Thyroid gland (tissue), 4 donors: Measurements from ENCODE around the gene PTCSC3. TPM values are rescaled to one million over a fixed set of nuclear protein-coding genes. Genes with fewer than 3 reads are reported as not detected.

ENCODE experiments used
- DNase-seq, 2 donors: peaks; one replicate each; pipeline ENCODE4 v3.0.0-alpha.2; 2019
- H3K27ac ChIP-seq, 3 donors: fragments of 200-600 bp; sonication (generic); 1 replicate in 2 of 3; 2 replicates in 1 of 3; pipeline ENCODE4 v1.5.1; 2016 to 2019; ENCODE audit warnings: mild to moderate bottlenecking in 1 of 3, moderate library complexity in 1 of 3
- H3K27me3 ChIP-seq: fragments of 200-600 bp; sonication (generic); one replicate; pipeline ENCODE4 v1.5.1; 2019
- H3K36me3 ChIP-seq, 2 donors: fragments of 200-600 bp; sonication (generic); one replicate each; pipeline ENCODE4 v1.5.1; 2016 to 2019
- H3K4me1 ChIP-seq, 2 donors: fragments of 200-600 bp; sonication (generic); one replicate each; pipeline ENCODE4 v1.5.1; 2017 to 2019
- H3K4me3 ChIP-seq, 3 donors: fragments of 200-600 bp; sonication (generic); replicated peaks in 1 of 3; 1 replicate in 2 of 3; 2 replicates in 1 of 3; pipeline ENCODE4 v1.5.1; 2016; ENCODE audit warnings: mild to moderate bottlenecking in 1 of 3
- H3K9me3 ChIP-seq: fragments of 200-600 bp; sonication (generic); one replicate; pipeline ENCODE4 v1.5.1; 2017
- POLR2A ChIP-seq, 2 donors: fragments of 450-650 bp; IDR thresholded peaks; one replicate each; pipeline ENCODE4 v1.6.1; 2017; ENCODE audit warnings: antibody characterized with exemption in 2 of 2, mild to moderate bottlenecking in 2 of 2, moderate library complexity in 1 of 2
- WGBS, 2 donors: methylation state at CpG; one replicate each; pipeline ENCODE4 v1.1.5; 2017; 5-methylcytosine and 5-hydroxymethylcytosine counted together
- intact Hi-C: fragments of 100-400 bp; cut with DNase I; formaldehyde crosslinking; loops from one replicate; pipeline ENCODE4 v1.15.1; 2023
- total RNA-seq, 4 donors: library from RNA; depleted of rRNA; stranded (reverse); fragments of >200 nt; gene quantifications; one replicate each; pipeline ENCODE4 v1.2.3, GENCODE V29; 2016
- TF ChIP-seq, protein P1 (sequence below), 6 experiments: fragments of 200-600 bp in 3 of 6; fragments of 450-650 bp in 3 of 6; sonication (generic) in 3 of 6; IDR thresholded peaks; one replicate each; pipeline ENCODE4 v1.5.1; 2016 to 2019; ENCODE audit warnings: antibody characterized with exemption in 6 of 6, mild to moderate bottlenecking in 2 of 6, inconsistent platforms in 1 of 6, moderate library complexity in 1 of 6

Gene PTCSC3
- total RNA-seq, 4 donors from 2014 or later, result 20.6 to 42.0 (median 29.3) TPM

GRCh38 chr14:36132826-36133225, 43.7 kb downstream of the PTCSC3 start:
- no peak for DNase-seq
- Histone ChIP-seq H3K9me3 (no peaks in the 10 kb centered on the region), H3K36me3 (no peaks in the 10 kb centered on the region), H3K4me3 (no peak overlapping the region), H3K4me1 (no peaks in the 10 kb centered on the region), H3K27ac (no peak overlapping the region), H3K27me3 (no peaks in the 10 kb centered on the region)
- TF ChIP-seq, protein P1, sequence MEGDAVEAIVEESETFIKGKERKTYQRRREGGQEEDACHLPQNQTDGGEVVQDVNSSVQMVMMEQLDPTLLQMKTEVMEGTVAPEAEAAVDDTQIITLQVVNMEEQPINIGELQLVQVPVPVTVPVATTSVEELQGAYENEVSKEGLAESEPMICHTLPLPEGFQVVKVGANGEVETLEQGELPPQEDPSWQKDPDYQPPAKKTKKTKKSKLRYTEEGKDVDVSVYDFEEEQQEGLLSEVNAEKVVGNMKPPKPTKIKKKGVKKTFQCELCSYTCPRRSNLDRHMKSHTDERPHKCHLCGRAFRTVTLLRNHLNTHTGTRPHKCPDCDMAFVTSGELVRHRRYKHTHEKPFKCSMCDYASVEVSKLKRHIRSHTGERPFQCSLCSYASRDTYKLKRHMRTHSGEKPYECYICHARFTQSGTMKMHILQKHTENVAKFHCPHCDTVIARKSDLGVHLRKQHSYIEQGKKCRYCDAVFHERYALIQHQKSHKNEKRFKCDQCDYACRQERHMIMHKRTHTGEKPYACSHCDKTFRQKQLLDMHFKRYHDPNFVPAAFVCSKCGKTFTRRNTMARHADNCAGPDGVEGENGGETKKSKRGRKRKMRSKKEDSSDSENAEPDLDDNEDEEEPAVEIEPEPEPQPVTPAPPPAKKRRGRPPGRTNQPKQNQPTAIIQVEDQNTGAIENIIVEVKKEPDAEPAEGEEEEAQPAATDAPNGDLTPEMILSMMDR (IDR thresholded peaks at IDR 0.05), result no peak
- no peak for TF ChIP-seq POLR2A (IDR thresholded peaks at IDR 0.05)
- 3 to 46% methylated on average over 1 of the region's 1 CpG for WGBS, 2 donors
- intact Hi-C loops, result no loop called here

DNA sequence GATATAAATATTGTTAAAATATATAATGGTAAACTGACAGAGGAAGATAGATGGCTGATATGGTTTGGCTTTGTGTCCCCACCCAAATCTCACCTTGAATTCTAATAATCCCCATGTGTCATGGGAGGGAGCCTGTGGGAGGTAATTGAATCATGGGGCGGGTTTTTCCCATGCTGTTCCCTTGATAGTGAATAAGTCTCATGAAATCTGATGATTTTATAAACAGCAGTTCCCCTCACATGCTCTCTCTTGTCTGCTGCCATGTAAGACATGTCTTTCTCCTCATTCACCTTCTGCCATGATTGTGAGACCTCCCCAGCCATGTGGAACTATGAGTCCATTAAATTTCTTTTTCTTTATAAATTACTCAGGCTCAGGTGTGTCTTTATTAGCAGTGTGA, 46.3 kb downstream of the PTCSC3 start:
- H3K9me3 ChIP-seq, result no peaks in the 10 kb centered on the region
- TF ChIP-seq, protein P1 (IDR thresholded peaks at IDR 0.05), result no peak
- TF ChIP-seq POLR2A (IDR thresholded peaks at IDR 0.05), result no peak
- H3K36me3 ChIP-seq, result no peaks in the 10 kb centered on the region
- no peaks in the 10 kb centered on the region for H3K27me3 ChIP-seq
- no peak for DNase-seq
- WGBS, 2 donors, result 89 to 98% methylated on average over 1 of the region's 1 CpG
- no peak overlapping the region for H3K27ac ChIP-seq
- intact Hi-C loops, result no loop called here
- H3K4me3 ChIP-seq, result no peak overlapping the region
- no peaks in the 10 kb centered on the region for H3K4me1 ChIP-seq

DNA sequence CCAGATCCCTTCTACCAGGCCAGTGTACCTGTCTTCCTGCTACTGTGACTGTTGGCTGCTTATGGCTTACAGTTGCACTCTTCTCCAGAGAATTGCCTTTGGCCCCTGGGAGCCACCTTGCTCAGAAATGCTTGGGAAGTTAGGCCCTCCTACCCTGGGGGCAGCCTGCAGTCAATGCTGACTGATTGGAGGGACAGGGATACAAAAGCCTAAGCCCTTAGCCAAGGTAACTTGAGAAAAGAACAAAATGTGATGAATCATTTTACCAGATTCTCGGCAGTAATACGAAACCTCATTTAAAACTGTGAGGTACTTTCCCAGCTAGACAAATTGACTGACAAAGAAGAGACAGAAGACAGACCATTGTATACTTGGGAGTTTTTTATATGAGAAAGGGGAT, 47.3 kb downstream of the PTCSC3 start:
- WGBS, 2 donors, result 68 to 79% methylated on average over 2 of the region's 2 CpGs
- H3K36me3 ChIP-seq, result no peaks in the 10 kb centered on the region
- H3K27me3 ChIP-seq, result no peaks in the 10 kb centered on the region
- H3K27ac ChIP-seq, result no peak overlapping the region
- no peak overlapping the region for H3K4me3 ChIP-seq
- TF ChIP-seq POLR2A (IDR thresholded peaks at IDR 0.05), result no peak
- TF ChIP-seq, protein P1 (IDR thresholded peaks at IDR 0.05), result no peak
- no peak for DNase-seq
- H3K9me3 ChIP-seq, result no peaks in the 10 kb centered on the region
- intact Hi-C loops, result no loop called here
- H3K4me1 ChIP-seq, result no peaks in the 10 kb centered on the region

DNA sequence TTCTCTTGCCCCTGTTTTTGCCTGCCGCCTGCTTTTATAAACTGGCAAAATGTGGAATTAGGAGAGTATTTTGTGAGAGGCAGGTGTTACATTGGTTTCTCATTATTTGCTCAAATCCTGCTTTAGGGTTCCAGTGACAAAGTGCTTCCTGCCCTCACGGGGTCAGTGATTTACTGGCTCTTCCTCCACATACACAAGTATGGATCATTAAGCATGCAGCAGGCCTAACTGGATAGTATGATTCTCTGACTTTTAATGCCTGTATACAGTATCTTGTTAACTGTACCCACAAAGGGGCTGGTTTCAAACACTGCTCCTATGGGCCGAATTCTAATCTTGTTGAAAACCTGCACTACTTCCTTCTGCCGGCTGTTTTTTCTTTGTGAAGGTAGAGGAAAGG, 63.2 kb downstream of the PTCSC3 start:
- no peak overlapping the region for H3K4me3 ChIP-seq
- 83 to 89% methylated on average over 4 of the region's 4 CpGs for WGBS, 2 donors
- H3K27me3 ChIP-seq, result no peaks in the 10 kb centered on the region
- H3K27ac ChIP-seq, result no peak overlapping the region
- no peaks in the 10 kb centered on the region for H3K36me3 ChIP-seq
- no peaks in the 10 kb centered on the region for H3K9me3 ChIP-seq
- intact Hi-C loops, result no loop called here
- DNase-seq, result no peak
- TF ChIP-seq POLR2A (IDR thresholded peaks at IDR 0.05), result no peak
- TF ChIP-seq, protein P1 (IDR thresholded peaks at IDR 0.05), result no peak
- no peaks in the 10 kb centered on the region for H3K4me1 ChIP-seq

GRCh38 chr14:36111822-36112583, 64.5 kb downstream of the PTCSC3 start:
- Histone ChIP-seq H3K9me3 (no peaks in the 10 kb centered on the region), H3K36me3 (no peaks in the 10 kb centered on the region), H3K4me3 (no peak overlapping the region), H3K27ac (no peak overlapping the region), H3K27me3 (no peaks in the 10 kb centered on the region), H3K4me1 (no peaks in the 10 kb centered on the region)
- 52 to 53% methylated on average over 3 of the region's 3 CpGs for WGBS, 2 donors
- intact Hi-C loops, result no loop called here
- no peak for DNase-seq
- TF ChIP-seq, protein P1 (IDR thresholded peaks at IDR 0.05), result no peak
- no peak for TF ChIP-seq POLR2A (IDR thresholded peaks at IDR 0.05)
